Measurements from ENCODE around the gene SLC7A6. TPM values are rescaled to one million over a fixed set of nuclear protein-coding genes. Genes with fewer than 3 reads are reported as not detected.

The SLC7A6 gene
- total and polyA plus RNA-seq, 10 of the 15 experiments (the other 5 are each of a cell fraction or from before 2014, with no cell fraction given), result 8.2 to 60.4 (median 28.6) TPM

DNA sequence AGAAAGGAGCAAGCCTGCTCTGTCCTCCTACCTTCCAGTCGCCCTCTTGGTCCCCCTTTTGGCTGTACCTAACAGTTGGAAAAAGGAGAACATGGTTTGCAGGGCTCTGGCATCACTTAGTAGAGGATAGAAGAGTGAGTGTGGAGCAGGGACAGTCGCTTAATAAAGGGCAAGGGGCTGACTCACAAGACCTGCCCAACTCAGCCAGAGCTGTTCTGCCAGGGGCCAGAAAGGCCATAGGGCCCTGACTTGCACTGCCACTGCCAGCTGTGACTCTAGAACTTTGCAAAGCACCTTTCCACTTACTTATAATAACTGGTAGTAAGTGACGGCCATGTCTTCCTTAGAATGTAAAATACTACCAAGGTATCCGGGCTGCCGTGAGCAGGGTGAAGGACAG lies 60.0 kb downstream of the SLC7A6 start:
- H3K36me3 ChIP-seq (ENCODE audit: control insufficient read depth in 2 of 2, insufficient read depth in 2 of 2, low read length in 1 of 2), result peaks cover 6 to 23% of the 10 kb centered on the region in 2 experiments
- BruUV-seq (replicated peaks), result no TSS peak

More for the DNA sequence above, 60.0 kb downstream of the SLC7A6 start:
- CTCF ChIA-PET, result interaction anchor here (21.7 kb wide), 1 partner anchor 63 kb away, joined by 747 read pairs; the partner anchor contains the start of gene SLC7A6
- no peak for ATAC-seq
- intact Hi-C loops (cut with micrococcal nuclease; ENCODE audit: unreplicated experiment), result no loop called here
- peaks cover 14% of the 10 kb centered on the region for H3K4me1 ChIP-seq (ENCODE audit: control insufficient read depth, insufficient read depth, low read length)
- H3K27me3 ChIP-seq (replicated peaks in 1 of 2; ENCODE audit: control insufficient read depth in 2 of 2, insufficient read depth in 2 of 2, low read length in 1 of 2), result no peaks in the 10 kb centered on the region
- 98% methylated on average over 5 of the region's 5 CpGs for whole genome bisulfite sequencing (ENCODE audit: insufficient coverage, insufficient replicate concordance, low lambda C conversion rate, missing lambda C conversion rate)
- no peak overlapping the region for H3K9ac ChIP-seq (ENCODE audit: control insufficient read depth, insufficient read depth, low read length)
- H4K20me1 ChIP-seq (ENCODE audit: control insufficient read depth, insufficient read depth), result no peaks in the 10 kb centered on the region
- POLR2A ChIA-PET, result interaction anchor here (0.9 kb wide), 1 partner anchor 24 kb away, joined by 3 read pairs; no protein-coding TSS in a partner anchor
- no peak overlapping the region for H2AFZ ChIP-seq (ENCODE audit: control insufficient read depth, low read depth, low read length)
- no peak overlapping the region for H3K4me2 ChIP-seq (ENCODE audit: control insufficient read depth, insufficient read depth)
- RAD21 ChIA-PET (ENCODE audit: unreplicated experiment), result interaction anchor here (0.8 to 15.5 kb wide), 2 partner anchors 48 to 62 kb away, joined by 3 to 399 read pairs; partner anchors contain the start of gene SLC7A6
- DNase-seq (ENCODE audit: low read depth, low spot score), result no peak
- no peaks in the 10 kb centered on the region; the same call in 1 of the 2 replicates for H3K79me2 ChIP-seq (ENCODE audit: control insufficient read depth, insufficient read depth, low read length)
- TF ChIP-seq SRF (IDR thresholded peaks at IDR 0.05; ENCODE audit: low read depth in 2 of 2, low read length in 2 of 2), result no peak
- TF ChIP-seq RUNX3 (IDR thresholded peaks at IDR 0.05; ENCODE audit: low read length), result no peak
- TF ChIP-seq CEBPB (IDR thresholded peaks at IDR 0.05; ENCODE audit: borderline replicate concordance in 1 of 2, low read depth in 2 of 2, low read length in 2 of 2), result no peak
- TF ChIP-seq NFYB (IDR thresholded peaks at IDR 0.05; ENCODE audit: insufficient read depth, low read depth, low read length), result no peak
- no peak for TF ChIP-seq FOXM1 (IDR thresholded peaks at IDR 0.05; ENCODE audit: low read depth, low read length)
- no peak for TF ChIP-seq ATF7 (IDR thresholded peaks at IDR 0.05; ENCODE audit: low read depth)
- no peak for TF ChIP-seq ZNF217 (IDR thresholded peaks at IDR 0.05)
- TF ChIP-seq, protein P1, sequence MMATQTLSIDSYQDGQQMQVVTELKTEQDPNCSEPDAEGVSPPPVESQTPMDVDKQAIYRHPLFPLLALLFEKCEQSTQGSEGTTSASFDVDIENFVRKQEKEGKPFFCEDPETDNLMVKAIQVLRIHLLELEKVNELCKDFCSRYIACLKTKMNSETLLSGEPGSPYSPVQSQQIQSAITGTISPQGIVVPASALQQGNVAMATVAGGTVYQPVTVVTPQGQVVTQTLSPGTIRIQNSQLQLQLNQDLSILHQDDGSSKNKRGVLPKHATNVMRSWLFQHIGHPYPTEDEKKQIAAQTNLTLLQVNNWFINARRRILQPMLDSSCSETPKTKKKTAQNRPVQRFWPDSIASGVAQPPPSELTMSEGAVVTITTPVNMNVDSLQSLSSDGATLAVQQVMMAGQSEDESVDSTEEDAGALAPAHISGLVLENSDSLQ (IDR thresholded peaks at IDR 0.05), result no peak
- no peak for TF ChIP-seq CBX3 (IDR thresholded peaks at IDR 0.05; ENCODE audit: borderline replicate concordance, low read depth)
- TF ChIP-seq RFX5 (IDR thresholded peaks at IDR 0.05; ENCODE audit: low read depth, low read length), result no peak
- TF ChIP-seq PBX3 (IDR thresholded peaks at IDR 0.05; ENCODE audit: insufficient replicate concordance, low read depth, low read length), result no peak
- no peak for TF ChIP-seq YBX1 (IDR thresholded peaks at IDR 0.05)
- TF ChIP-seq IKZF1 (conservative IDR thresholded peaks at IDR 0.05), result no peak
- no peak for TF ChIP-seq POU2F2 (IDR thresholded peaks at IDR 0.05; ENCODE audit: borderline replicate concordance, low read depth, low read length)
- TF ChIP-seq, protein P2, sequence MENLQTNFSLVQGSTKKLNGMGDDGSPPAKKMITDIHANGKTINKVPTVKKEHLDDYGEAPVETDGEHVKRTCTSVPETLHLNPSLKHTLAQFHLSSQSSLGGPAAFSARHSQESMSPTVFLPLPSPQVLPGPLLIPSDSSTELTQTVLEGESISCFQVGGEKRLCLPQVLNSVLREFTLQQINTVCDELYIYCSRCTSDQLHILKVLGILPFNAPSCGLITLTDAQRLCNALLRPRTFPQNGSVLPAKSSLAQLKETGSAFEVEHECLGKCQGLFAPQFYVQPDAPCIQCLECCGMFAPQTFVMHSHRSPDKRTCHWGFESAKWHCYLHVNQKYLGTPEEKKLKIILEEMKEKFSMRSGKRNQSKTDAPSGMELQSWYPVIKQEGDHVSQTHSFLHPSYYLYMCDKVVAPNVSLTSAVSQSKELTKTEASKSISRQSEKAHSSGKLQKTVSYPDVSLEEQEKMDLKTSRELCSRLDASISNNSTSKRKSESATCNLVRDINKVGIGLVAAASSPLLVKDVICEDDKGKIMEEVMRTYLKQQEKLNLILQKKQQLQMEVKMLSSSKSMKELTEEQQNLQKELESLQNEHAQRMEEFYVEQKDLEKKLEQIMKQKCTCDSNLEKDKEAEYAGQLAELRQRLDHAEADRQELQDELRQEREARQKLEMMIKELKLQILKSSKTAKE (IDR thresholded peaks at IDR 0.05; ENCODE audit: low read depth, poor library complexity, severe bottlenecking), result no peak
- no peak for TF ChIP-seq HDAC6 (IDR thresholded peaks at IDR 0.05; ENCODE audit: unreplicated experiment)
- no peak for TF ChIP-seq DPF2 (IDR thresholded peaks at IDR 0.05)
- TF ChIP-seq GABPA (IDR thresholded peaks at IDR 0.05; ENCODE audit: low read depth), result no peak
- in situ Hi-C loops (cut with MboI), result no loop called here
- H3K27ac ChIP-seq (ENCODE audit: control insufficient read depth, insufficient read depth), result no peak overlapping the region
- H3K4me3 ChIP-seq, result no peak overlapping the region
- FAIRE-seq, result no peak
- H3K9me3 ChIP-seq (replicated peaks; ENCODE audit: control insufficient read depth, insufficient read depth, low read length), result no peaks in the 10 kb centered on the region
- SMC1A ChIA-PET (ENCODE audit: uncharacterized antibody, unreplicated experiment), result interaction anchor here (0.5 to 7.2 kb wide), 5 partner anchors 17 to 66 kb away, joined by 3 to 85 read pairs (median 4); partner anchors contain the start of gene SLC7A6

Data from GM12878 (cell line).